HCT116 (cell line): ENCODE data around the gene TMEM203. TPM values are rescaled to one million over a fixed set of nuclear protein-coding genes. Genes with fewer than 3 reads are reported as not detected.
A peak's percentile ranks its signal among the peaks of the same experiment; 100 is the strongest.

Experiments used
- ATAC-seq: fragments of 200-7000 bp; cut with Tn5 transposase; 2 replicates; pipeline ENCODE4 v1.9.1; 2020; ENCODE audit warnings: mild to moderate bottlenecking, moderate library complexity
- BruUV-seq: library from RNA; stranded (reverse); fragments of 400-500 nt; replicated peaks from 2 replicates; lab custom pipeline; 2021; lab: Mats Ljungman, UMichigan
- CTCF ChIA-PET: fragments of 300-600 bp; sonication (Branson Sonifier 250); formaldehyde crosslinking; loops from one replicate; lab custom pipeline; 2021; ENCODE audit warnings: antibody characterized with exemption; lab: Charles Lee
- POLR2A ChIA-PET: fragments of 300-600, 350-600 bp; sonication (Branson Sonifier 250); formaldehyde crosslinking; loops from one replicate; lab custom pipeline; 2021; ENCODE audit warnings: antibody characterized with exemption; lab: Charles Lee
- RAD21 ChIA-PET, 2 experiments: fragments of 300-600 bp; sonication (Branson Sonifier 250); formaldehyde crosslinking; loops; one replicate each; lab custom pipeline; 2023; ENCODE audit warnings: low total read pairs in 2 of 2; ENCODE audit not compliant: uncharacterized antibody in 2 of 2, unreplicated experiment in 2 of 2, low non-redundant PET in 1 of 2; lab: Charles Lee
- DNase-seq: peaks from one replicate; pipeline ENCODE4 v3.0.0-alpha.2; 2010; ENCODE audit warnings: low read depth, low spot score
- H2AFZ ChIP-seq: fragments of 200-600 bp; shearing (Covaris generic), sonication (generic); 2 replicates; pipeline ENCODE4 v1.6.1; 2017; ENCODE audit warnings: low read depth, mixed run types, mixed read lengths, antibody characterized with exemption, low read length; ENCODE audit not compliant: poor library complexity, severe bottlenecking
- H3K27ac ChIP-seq: 2 replicates; pipeline ENCODE4 v1.5.1; 2012; ENCODE audit warnings: low read depth, low read length
- H3K27me3 ChIP-seq: fragments of 200-600 bp; sonication (generic); 2 replicates; pipeline ENCODE4 v1.6.1; 2016; ENCODE audit warnings: mixed run types, low read length, mixed read lengths; ENCODE audit not compliant: insufficient read depth
- H3K36me3 ChIP-seq, 2 experiments: fragments of 200-500 bp in 1 of 2; fragments of 200-600 bp in 1 of 2; sonication (Bioruptor generic) in 1 of 2; sonication (generic) in 1 of 2; 2 replicates each; pipeline versions ENCODE4 v1.5.1 to v1.6.1; 2014 to 2016; ENCODE audit warnings: low read length in 2 of 2, inconsistent platforms in 1 of 2, mixed read lengths in 1 of 2, mixed run types in 1 of 2; ENCODE audit not compliant: insufficient read depth in 2 of 2, control insufficient read depth in 1 of 2
- H3K4me1 ChIP-seq, 2 experiments: fragments of 200-600 bp in 1 of 2; sonication (generic) in 1 of 2; 2 replicates each; pipeline versions ENCODE4 v1.5.1 to v1.6.1; 2012 to 2017; ENCODE audit warnings: low read length in 2 of 2, inconsistent platforms in 1 of 2, mild to moderate bottlenecking in 1 of 2, mixed read lengths in 1 of 2, mixed run types in 1 of 2, moderate library complexity in 1 of 2; ENCODE audit not compliant: insufficient read depth in 2 of 2, control insufficient read depth in 1 of 2
- H3K4me2 ChIP-seq: fragments of 200-600 bp; sonication (generic); 2 replicates; pipeline ENCODE4 v1.6.1; 2017; ENCODE audit warnings: mixed run types, low read length, mixed read lengths
- H3K4me3 ChIP-seq, 2 experiments: fragments of 200-600 bp in 1 of 2; sonication (generic) in 1 of 2; replicated peaks in 1 of 2; 2 replicates each; pipeline ENCODE4 v1.5.1; 2011 to 2016; ENCODE audit warnings: low read length in 2 of 2, control low read depth in 1 of 2, low read depth in 1 of 2, mild to moderate bottlenecking in 1 of 2, mixed read lengths in 1 of 2, mixed run types in 1 of 2
- H3K79me2 ChIP-seq: fragments of 200-600 bp; sonication (generic); 2 replicates; pipeline ENCODE4 v1.6.1; 2017; ENCODE audit warnings: mild to moderate bottlenecking, mixed run types, low read length, moderate library complexity, mixed read lengths; ENCODE audit not compliant: insufficient read depth
- H3K9ac ChIP-seq: fragments of 200-600 bp; sonication (generic); 2 replicates; pipeline ENCODE4 v1.6.1; 2016; ENCODE audit warnings: low read length, mixed read lengths
- H3K9me2 ChIP-seq: fragments of 200-600 bp; sonication (generic), shearing (Covaris generic); 2 replicates; pipeline ENCODE4 v1.6.1; 2017; ENCODE audit warnings: mixed run types, mild to moderate bottlenecking, moderate library complexity; ENCODE audit not compliant: insufficient read depth
- H3K9me3 ChIP-seq, 2 experiments: fragments of 200-500 bp in 1 of 2; fragments of 200-600 bp in 1 of 2; sonication (Bioruptor generic) in 1 of 2; sonication (generic) in 1 of 2; 2 replicates each; pipeline ENCODE4 v1.6.1; 2014 to 2017; ENCODE audit warnings: low read length in 2 of 2, mixed read lengths in 2 of 2, inconsistent platforms in 1 of 2, low read depth in 1 of 2, mild to moderate bottlenecking in 1 of 2, mixed run types in 1 of 2, moderate library complexity in 1 of 2; ENCODE audit not compliant: control insufficient read depth in 1 of 2, insufficient read depth in 1 of 2
- H4K20me1 ChIP-seq: fragments of 200-600 bp; sonication (generic), shearing (Covaris generic); 2 replicates; pipeline ENCODE4 v1.6.1; 2017; ENCODE audit warnings: mixed run types, mild to moderate bottlenecking, moderate library complexity; ENCODE audit not compliant: insufficient read depth
- CBX3 ChIP-seq: IDR thresholded peaks from 2 replicates; pipeline ENCODE4 v1.6.1; 2012; ENCODE audit warnings: low read depth
- CEBPB ChIP-seq: IDR thresholded peaks from 2 replicates; pipeline ENCODE4 v1.6.1; 2012; ENCODE audit warnings: low read depth
- EGR1 ChIP-seq: IDR thresholded peaks from 2 replicates; pipeline ENCODE4 v1.6.1; 2012; ENCODE audit warnings: low read depth
- ELF1 ChIP-seq: IDR thresholded peaks from 2 replicates; pipeline ENCODE4 v1.6.1; 2012; ENCODE audit warnings: low read depth, borderline replicate concordance
- EZH2phosphoT487 ChIP-seq: fragments of 200-600 bp; IDR thresholded peaks from 2 replicates; pipeline ENCODE4 v1.6.1; 2018; ENCODE audit warnings: antibody characterized with exemption, borderline replicate concordance
- FOSL1 ChIP-seq: IDR thresholded peaks from 2 replicates; pipeline ENCODE4 v1.6.1; 2012; ENCODE audit warnings: low read depth
- JUND ChIP-seq: IDR thresholded peaks from 2 replicates; pipeline ENCODE4 v1.6.1; 2012
- POLR2A ChIP-seq: IDR thresholded peaks from 2 replicates; pipeline ENCODE4 v1.7.0; 2011; ENCODE audit warnings: borderline replicate concordance; ENCODE audit not compliant: insufficient read depth, insufficient read length; ENCODE audit errors: extremely low read depth
- POLR2AphosphoS5 ChIP-seq: IDR thresholded peaks from 2 replicates; pipeline ENCODE4 v1.6.1; 2011; ENCODE audit warnings: mild to moderate bottlenecking, low read depth, low read length, moderate library complexity
- RAD21 ChIP-seq: IDR thresholded peaks from 2 replicates; pipeline ENCODE4 v1.6.1; 2012; ENCODE audit warnings: low read depth, mild to moderate bottlenecking
- SIN3A ChIP-seq: IDR thresholded peaks from 2 replicates; pipeline ENCODE4 v1.6.1; 2012; ENCODE audit warnings: low read depth
- SP1 ChIP-seq: IDR thresholded peaks from 2 replicates; pipeline ENCODE4 v1.6.1; 2012; ENCODE audit warnings: low read depth
- SRF ChIP-seq: IDR thresholded peaks from 2 replicates; pipeline ENCODE4 v1.6.1; 2012; ENCODE audit warnings: low read depth
- TCF7L2 ChIP-seq: IDR thresholded peaks from 2 replicates; pipeline ENCODE4 v1.7.0; 2011; ENCODE audit warnings: borderline replicate concordance, inconsistent platforms; ENCODE audit not compliant: insufficient read depth, insufficient read length; ENCODE audit errors: extremely low read depth
- ZFX ChIP-seq: fragments of 450-650 bp; IDR thresholded peaks from 2 replicates; pipeline ENCODE4 v1.6.1; 2017
- ZNF274 ChIP-seq: fragments of 200-500 bp; sonication (Bioruptor generic); IDR thresholded peaks from 2 replicates; pipeline ENCODE4 v1.6.1; 2014; ENCODE audit warnings: mild to moderate bottlenecking, low read depth, low read length, inconsistent platforms
- intact Hi-C: fragments of 100-400 bp; cut with micrococcal nuclease; formaldehyde crosslinking; loops from 2 replicates; pipeline ENCODE4 v1.10.0; 2022
- total RNA-seq: library from RNA; stranded (reverse); gene quantifications from one replicate; pipeline ENCODE4 v1.2.1, GENCODE V29; 2021; ENCODE audit not compliant: unreplicated experiment
- TF ChIP-seq, protein P1 (sequence below), 3 experiments: fragments of 200-600 bp in 1 of 3; sonication (generic) in 1 of 3; IDR thresholded peaks in 2 of 3; conservative IDR thresholded peaks in 1 of 3; 2 replicates each; pipeline ENCODE4 v1.5.1; 2012 to 2017; ENCODE audit warnings: low read depth in 2 of 3, low read length in 2 of 3, antibody characterized with exemption in 1 of 3, borderline replicate concordance in 1 of 3, control low read depth in 1 of 3, mild to moderate bottlenecking in 1 of 3, mixed read lengths in 1 of 3, mixed run types in 1 of 3, moderate library complexity in 1 of 3; ENCODE audit not compliant: insufficient read depth in 1 of 3
- TF ChIP-seq, protein P2 (sequence below): IDR thresholded peaks from 2 replicates; pipeline ENCODE4 v1.6.1; 2012; ENCODE audit warnings: low read depth
- TF ChIP-seq, protein P3 (sequence below): IDR thresholded peaks from 2 replicates; pipeline ENCODE4 v1.6.1; 2012

TMEM203 gene
- total RNA-seq, 1 experiment from 2014 or later: 45.0 TPM

DNA sequence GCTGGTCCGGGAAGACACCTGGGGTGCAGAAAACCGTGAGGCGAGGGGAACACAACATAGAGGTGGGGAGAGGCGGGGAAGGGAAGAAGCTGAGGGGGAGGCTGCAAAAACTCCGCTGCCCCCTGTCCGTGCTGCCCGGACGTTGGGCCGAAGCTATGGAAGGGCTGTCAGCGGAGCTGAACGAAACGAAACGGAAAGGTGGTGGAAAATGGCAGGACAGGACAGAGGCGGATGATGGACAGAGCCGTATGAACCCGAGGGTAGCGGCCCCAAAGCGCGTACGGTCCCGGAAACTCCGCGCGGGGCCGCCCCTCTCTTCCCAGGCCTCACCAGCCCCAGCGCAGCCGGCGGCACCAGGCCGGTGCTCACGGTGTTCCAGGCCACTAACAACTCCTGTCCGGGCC is 17.4 kb downstream of the TMEM203 start:
- TF ChIP-seq ZFX: no peak
- no peak for TF ChIP-seq SRF
- no peak for TF ChIP-seq CEBPB
- TF ChIP-seq, protein P1, sequence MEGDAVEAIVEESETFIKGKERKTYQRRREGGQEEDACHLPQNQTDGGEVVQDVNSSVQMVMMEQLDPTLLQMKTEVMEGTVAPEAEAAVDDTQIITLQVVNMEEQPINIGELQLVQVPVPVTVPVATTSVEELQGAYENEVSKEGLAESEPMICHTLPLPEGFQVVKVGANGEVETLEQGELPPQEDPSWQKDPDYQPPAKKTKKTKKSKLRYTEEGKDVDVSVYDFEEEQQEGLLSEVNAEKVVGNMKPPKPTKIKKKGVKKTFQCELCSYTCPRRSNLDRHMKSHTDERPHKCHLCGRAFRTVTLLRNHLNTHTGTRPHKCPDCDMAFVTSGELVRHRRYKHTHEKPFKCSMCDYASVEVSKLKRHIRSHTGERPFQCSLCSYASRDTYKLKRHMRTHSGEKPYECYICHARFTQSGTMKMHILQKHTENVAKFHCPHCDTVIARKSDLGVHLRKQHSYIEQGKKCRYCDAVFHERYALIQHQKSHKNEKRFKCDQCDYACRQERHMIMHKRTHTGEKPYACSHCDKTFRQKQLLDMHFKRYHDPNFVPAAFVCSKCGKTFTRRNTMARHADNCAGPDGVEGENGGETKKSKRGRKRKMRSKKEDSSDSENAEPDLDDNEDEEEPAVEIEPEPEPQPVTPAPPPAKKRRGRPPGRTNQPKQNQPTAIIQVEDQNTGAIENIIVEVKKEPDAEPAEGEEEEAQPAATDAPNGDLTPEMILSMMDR (IDR thresholded peaks at IDR 0.05 in 2 of 3, conservative IDR thresholded peaks at IDR 0.05 in 1 of 3; ENCODE audit: borderline replicate concordance in 1 of 3, insufficient read depth in 1 of 3, low read depth in 2 of 3, low read length in 2 of 3): no peak
- no peak for TF ChIP-seq SP1
- no peak for TF ChIP-seq FOSL1
- no peak for TF ChIP-seq SIN3A
- TF ChIP-seq EGR1: no peak
- TF ChIP-seq POLR2A: no peak
- TF ChIP-seq, protein P2, sequence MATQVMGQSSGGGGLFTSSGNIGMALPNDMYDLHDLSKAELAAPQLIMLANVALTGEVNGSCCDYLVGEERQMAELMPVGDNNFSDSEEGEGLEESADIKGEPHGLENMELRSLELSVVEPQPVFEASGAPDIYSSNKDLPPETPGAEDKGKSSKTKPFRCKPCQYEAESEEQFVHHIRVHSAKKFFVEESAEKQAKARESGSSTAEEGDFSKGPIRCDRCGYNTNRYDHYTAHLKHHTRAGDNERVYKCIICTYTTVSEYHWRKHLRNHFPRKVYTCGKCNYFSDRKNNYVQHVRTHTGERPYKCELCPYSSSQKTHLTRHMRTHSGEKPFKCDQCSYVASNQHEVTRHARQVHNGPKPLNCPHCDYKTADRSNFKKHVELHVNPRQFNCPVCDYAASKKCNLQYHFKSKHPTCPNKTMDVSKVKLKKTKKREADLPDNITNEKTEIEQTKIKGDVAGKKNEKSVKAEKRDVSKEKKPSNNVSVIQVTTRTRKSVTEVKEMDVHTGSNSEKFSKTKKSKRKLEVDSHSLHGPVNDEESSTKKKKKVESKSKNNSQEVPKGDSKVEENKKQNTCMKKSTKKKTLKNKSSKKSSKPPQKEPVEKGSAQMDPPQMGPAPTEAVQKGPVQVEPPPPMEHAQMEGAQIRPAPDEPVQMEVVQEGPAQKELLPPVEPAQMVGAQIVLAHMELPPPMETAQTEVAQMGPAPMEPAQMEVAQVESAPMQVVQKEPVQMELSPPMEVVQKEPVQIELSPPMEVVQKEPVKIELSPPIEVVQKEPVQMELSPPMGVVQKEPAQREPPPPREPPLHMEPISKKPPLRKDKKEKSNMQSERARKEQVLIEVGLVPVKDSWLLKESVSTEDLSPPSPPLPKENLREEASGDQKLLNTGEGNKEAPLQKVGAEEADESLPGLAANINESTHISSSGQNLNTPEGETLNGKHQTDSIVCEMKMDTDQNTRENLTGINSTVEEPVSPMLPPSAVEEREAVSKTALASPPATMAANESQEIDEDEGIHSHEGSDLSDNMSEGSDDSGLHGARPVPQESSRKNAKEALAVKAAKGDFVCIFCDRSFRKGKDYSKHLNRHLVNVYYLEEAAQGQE: no peak
- no peak for TF ChIP-seq TCF7L2
- TF ChIP-seq EZH2phosphoT487: no peak
- TF ChIP-seq ZNF274: no peak
- TF ChIP-seq RAD21: no peak
- TF ChIP-seq, protein P3, sequence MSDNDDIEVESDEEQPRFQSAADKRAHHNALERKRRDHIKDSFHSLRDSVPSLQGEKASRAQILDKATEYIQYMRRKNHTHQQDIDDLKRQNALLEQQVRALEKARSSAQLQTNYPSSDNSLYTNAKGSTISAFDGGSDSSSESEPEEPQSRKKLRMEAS: no peak
- TF ChIP-seq JUND: no peak
- no peak for TF ChIP-seq CBX3
- TF ChIP-seq POLR2AphosphoS5: no peak
- no peak for TF ChIP-seq ELF1
- TF ChIP-seq, all 23 proteins: peak for 0

More for the DNA sequence above, 17.4 kb downstream of the TMEM203 start:
- Histone ChIP-seq H3K4me2 (peak overlapping the region; percentile 98), H3K9ac (peak overlapping the region; percentile 94), H3K4me3 (peak overlapping the region; percentile 98 to 100), H2AFZ (no peak overlapping the region), H3K4me1 (peaks cover 16 to 33% of the 10 kb centered on the region in 2 experiments), H3K27ac (peak overlapping the region; percentile 99), H3K27me3 (no peaks in the 10 kb centered on the region), H3K9me3 (no peaks in the 10 kb centered on the region), H3K79me2 (peaks cover 52% of the 10 kb centered on the region), H3K9me2 (no peaks in the 10 kb centered on the region), H4K20me1 (no peaks in the 10 kb centered on the region), H3K36me3 (peaks cover 0 to 23% of the 10 kb centered on the region in 2 experiments; a peak in 1 of 4 replicates)
- POLR2A ChIA-PET: interaction anchor here (0.6 to 3.5 kb wide), 7 partner anchors 11 to 53 kb away, joined by 3 to 20 read pairs (median 9); partner anchors contain the start of genes RNF224, TPRN and TUBB4B
- intact Hi-C loops: loop anchor here (5.0 kb wide), 1 partner anchor 39 kb away; the partner anchor contains the start of genes CYSRT1 and RNF224
- no peak for DNase-seq
- CTCF ChIA-PET: interaction anchor here (1.3 to 1.7 kb wide), 5 partner anchors 20 to 67 kb away, joined by 4 to 17 read pairs (median 8); partner anchors contain the start of genes NELFB and RNF224
- peak; percentile 18 for ATAC-seq
- BruUV-seq: TSS peak; percentile 81
- RAD21 ChIA-PET: interaction anchor here (0.6 to 1.6 kb wide), 2 partner anchors 37 to 39 kb away, joined by 8 to 9 read pairs; partner anchors contain the start of gene RNF224 (in 1 of the 2)
